Colonic mucosa (tissue), 4 donors: Measurements from ENCODE around the gene CCDC146. TPM values are rescaled to one million over a fixed set of nuclear protein-coding genes. Genes with fewer than 3 reads are reported as not detected.
"Not testable (repeated sequence)": the region's sequence is repeated elsewhere in the genome, so short reads cannot be mapped to it uniquely, and the experiment has no call there.

Experiments
- DNase-seq: peaks from one replicate; pipeline ENCODE4 v3.0.0-alpha.2; 2020
- H3K27ac ChIP-seq: fragments of 200-600 bp; one replicate; pipeline ENCODE4 v1.8.0; 2021
- H3K27me3 ChIP-seq: fragments of 200-600 bp; one replicate; pipeline ENCODE4 v1.8.0; 2021
- H3K36me3 ChIP-seq: fragments of 200-600 bp; one replicate; pipeline ENCODE4 v1.8.0; 2021
- H3K4me1 ChIP-seq: fragments of 200-600 bp; one replicate; pipeline ENCODE4 v1.8.0; 2021; ENCODE audit warnings: mild to moderate bottlenecking
- H3K4me3 ChIP-seq: fragments of 200-600 bp; one replicate; pipeline ENCODE4 v1.8.0; 2021
- H3K9ac ChIP-seq, 2 donors: one replicate each; pipeline ENCODE4 v1.7.0; 2013; ENCODE audit warnings: control low read depth in 2 of 2, low read depth in 2 of 2, low read length in 2 of 2
- H3K9me3 ChIP-seq: fragments of 200-600 bp; one replicate; pipeline ENCODE4 v1.8.0; 2021
- CTCF ChIP-seq: fragments of 200-600 bp; IDR thresholded peaks from one replicate; pipeline ENCODE4 v1.8.0; 2022; ENCODE audit warnings: antibody characterized with exemption, mild to moderate bottlenecking
- intact Hi-C: fragments of 100-400 bp; cut with DNase I; formaldehyde crosslinking; loops from one replicate; pipeline ENCODE4 v1.14.1; 2022
- total RNA-seq, 2 donors: library from RNA; stranded (reverse); fragmentation: NEBNext Ultra II Directional in 1 of 2; extraction: Animal tissue kit (Norgen Biotek cat#: 25700) in 1 of 2; gene quantifications; one replicate each; pipeline ENCODE4 v1.2.1, GENCODE V29; 2021
- donor health status: healthy.
- donor health status: DM: no; HTN: no; CAD: no.
- donor health status: DM: no; HTN: no; CAD: no.

CCDC146 gene
- total RNA-seq, 2 donors from 2014 or later: 3.6 to 18.2 TPM

DNA sequence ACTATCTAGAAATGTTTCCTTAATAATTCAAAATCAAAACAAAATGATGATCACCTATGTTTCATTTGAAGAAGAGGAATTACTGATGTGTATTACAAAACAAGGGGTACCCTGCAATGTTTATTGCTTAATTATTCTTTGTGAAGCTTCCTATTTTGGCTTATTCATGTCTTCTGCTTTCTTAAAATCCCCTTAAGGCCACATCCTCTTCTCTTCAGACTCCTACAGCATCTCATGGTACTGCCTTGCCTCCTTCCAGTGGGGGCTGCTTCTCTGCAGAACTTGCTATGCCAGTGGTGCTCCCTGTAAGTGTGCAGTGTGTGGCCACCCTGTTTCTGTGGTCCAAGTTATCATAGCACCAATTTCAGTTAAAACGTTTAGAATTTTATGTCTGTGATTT is 35.0 kb downstream of the CCDC146 start:
- Histone ChIP-seq H3K4me1 (no peaks in the 10 kb centered on the region), H3K27me3 (no peaks in the 10 kb centered on the region), H3K27ac (no peak overlapping the region), H3K9me3 (no peaks in the 10 kb centered on the region), H3K4me3 (no peak overlapping the region), H3K36me3 (no peaks in the 10 kb centered on the region), H3K9ac (no peak overlapping the region)
- intact Hi-C loops: no loop called here
- no peak for DNase-seq
- no peak for TF ChIP-seq CTCF

- H3K9ac ChIP-seq, H3K4me3 ChIP-seq, DNase-seq, intact Hi-C loops, H3K9me3 ChIP-seq, H3K4me1 ChIP-seq, H3K27me3 ChIP-seq, H3K27ac ChIP-seq, H3K36me3 ChIP-seq: not testable (repeated sequence)
Observed at GRCh38 chr7:77171073-77171472, 48.7 kb downstream of the CCDC146 start.

DNA sequence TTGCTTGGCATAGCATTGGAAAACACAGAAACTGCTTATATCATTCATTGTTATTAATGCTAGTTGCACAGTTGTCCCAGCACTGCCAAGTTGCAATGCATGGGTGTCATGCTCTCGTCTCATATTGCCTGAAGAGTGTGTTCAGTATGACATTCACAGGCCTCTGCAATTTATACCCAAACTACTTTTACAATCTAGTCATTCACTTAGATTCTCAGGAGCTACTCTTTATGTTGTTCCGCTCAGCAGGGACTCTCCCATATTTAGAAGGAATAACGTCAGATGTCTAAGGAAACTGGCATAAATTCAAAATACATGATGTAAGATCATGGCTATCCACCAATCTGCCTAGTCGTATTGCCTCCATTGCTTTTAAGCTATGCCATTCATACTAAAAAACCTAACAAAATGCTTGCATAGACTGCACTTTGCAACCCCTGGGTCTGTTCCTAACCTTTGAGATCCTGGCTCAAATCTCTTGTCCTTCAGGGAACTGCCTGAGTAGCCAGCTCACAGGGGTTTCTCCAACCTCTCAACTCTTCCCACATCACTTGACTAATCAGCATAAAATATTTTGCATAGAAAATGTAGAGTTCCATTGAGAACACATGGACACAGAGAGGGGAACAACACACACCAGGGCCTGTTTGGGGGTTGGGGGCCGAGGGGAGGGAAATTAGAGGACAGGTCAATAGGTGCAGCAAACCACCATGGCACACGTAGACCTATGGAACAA is 50.2 kb downstream of the CCDC146 start:
- H3K4me1 ChIP-seq, H3K27me3 ChIP-seq, H3K9me3 ChIP-seq, H3K4me3 ChIP-seq, H3K27ac ChIP-seq, DNase-seq, H3K36me3 ChIP-seq, H3K9ac ChIP-seq, intact Hi-C loops: not testable (repeated sequence)

- intact Hi-C loops, H3K27ac ChIP-seq, H3K27me3 ChIP-seq, H3K4me1 ChIP-seq, H3K9me3 ChIP-seq, H3K36me3 ChIP-seq, H3K9ac ChIP-seq, DNase-seq, H3K4me3 ChIP-seq: not testable (repeated sequence)
Observed at GRCh38 chr7:77174418-77174817, 52.0 kb downstream of the CCDC146 start.

DNA sequence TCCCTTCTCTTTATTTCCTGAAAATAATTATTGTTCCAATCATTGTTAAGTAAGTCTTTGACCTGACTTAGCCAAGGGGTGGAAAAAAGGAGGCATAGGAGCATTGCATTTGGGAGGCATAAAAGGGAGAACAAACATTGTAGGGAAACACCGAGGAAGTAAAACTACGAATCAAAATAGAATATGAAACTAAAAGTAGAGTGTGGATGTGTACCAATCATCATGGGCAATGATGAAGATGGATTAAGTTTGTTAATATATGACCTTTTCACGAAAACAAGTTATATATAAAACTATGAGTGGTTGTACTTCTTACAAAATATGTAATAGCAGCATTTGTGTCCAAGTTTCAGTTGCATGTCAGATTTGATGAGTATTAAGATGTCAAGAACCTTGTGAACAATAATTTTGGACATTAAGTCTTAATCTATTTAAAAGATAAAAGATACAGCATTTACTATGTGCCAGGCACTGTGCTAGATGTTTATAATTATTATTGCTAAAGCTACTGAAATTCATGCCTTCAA is 52.9 kb downstream of the CCDC146 start:
- H3K27me3 ChIP-seq, DNase-seq, H3K27ac ChIP-seq, intact Hi-C loops, H3K9ac ChIP-seq, H3K4me1 ChIP-seq, H3K4me3 ChIP-seq, H3K9me3 ChIP-seq, H3K36me3 ChIP-seq: not testable (repeated sequence)

DNA sequence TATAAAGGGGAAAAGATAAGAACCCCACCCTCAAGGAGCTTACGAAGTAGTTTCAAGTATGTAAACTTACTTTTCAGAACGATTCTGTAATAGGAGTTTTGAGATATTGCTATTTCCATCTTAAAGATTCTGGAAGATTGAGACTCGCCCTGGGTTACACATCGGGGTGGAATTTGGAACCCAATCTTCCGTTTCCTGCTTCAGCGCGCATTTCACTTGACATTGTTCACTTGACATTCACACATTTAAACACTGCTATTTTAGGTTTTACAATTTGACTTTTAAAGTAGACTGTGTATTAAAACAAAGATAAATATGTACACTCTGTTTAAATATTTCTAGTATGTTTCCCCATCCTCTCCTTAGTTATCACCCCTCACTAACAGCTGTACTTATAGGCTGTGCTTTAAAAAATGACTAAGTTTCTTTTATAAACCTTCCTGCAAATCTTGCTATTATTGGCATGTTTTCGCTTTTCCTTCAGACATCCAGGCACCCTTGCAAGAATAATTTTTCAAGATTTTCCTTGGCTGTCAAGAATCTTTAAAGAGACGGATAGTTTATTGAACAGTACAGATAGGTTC is 55.0 kb downstream of the CCDC146 start:
- H3K36me3 ChIP-seq, H3K4me3 ChIP-seq, DNase-seq, intact Hi-C loops, H3K4me1 ChIP-seq, H3K9ac ChIP-seq, H3K27me3 ChIP-seq, H3K27ac ChIP-seq, H3K9me3 ChIP-seq: not testable (repeated sequence)

DNA sequence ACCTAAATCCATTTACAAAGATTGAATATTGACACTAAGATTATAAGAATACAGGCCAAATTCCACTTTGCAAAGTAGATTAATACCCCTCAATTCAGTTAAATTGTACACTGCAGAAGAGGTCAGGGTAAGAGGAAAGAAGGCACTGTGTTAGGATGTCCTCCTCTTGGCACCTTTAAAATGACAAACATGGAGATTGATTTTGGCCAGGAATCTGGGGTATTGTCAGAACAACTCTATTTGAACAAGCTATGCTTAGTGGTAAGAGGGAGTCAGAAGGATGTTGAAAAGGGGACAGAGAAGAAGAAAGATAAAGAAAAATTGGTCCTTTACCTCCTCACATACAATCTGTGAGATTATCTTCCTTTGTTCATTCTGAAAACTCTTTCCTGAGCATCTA is 55.6 kb downstream of the CCDC146 start:
- H3K27me3 ChIP-seq, DNase-seq, H3K4me1 ChIP-seq, intact Hi-C loops, H3K27ac ChIP-seq, H3K4me3 ChIP-seq, H3K9me3 ChIP-seq, H3K36me3 ChIP-seq, H3K9ac ChIP-seq: not testable (repeated sequence)

GRCh38 chr7:77181015-77181595 is 58.7 kb downstream of the CCDC146 start:
- Histone ChIP-seq H3K27ac (peak overlapping the region; percentile 10), H3K9ac (no peak overlapping the region), H3K36me3 (no peaks in the 10 kb centered on the region), H3K27me3 (no peaks in the 10 kb centered on the region), H3K4me1 (no peaks in the 10 kb centered on the region), H3K4me3 (no peak overlapping the region), H3K9me3 (no peaks in the 10 kb centered on the region)
- intact Hi-C loops: no loop called here
- peak; percentile 39 for DNase-seq
- TF ChIP-seq CTCF: no peak
